ENCODE data around the gene SPDYE18. TPM values are rescaled to one million over a fixed set of nuclear protein-coding genes. Genes with fewer than 3 reads are reported as not detected.

SPDYE18 gene
- total RNA-seq, 2 experiments from 2014 or later, result 0.70 to 1.1 TPM

Other genes with a start within 250 kb of the SPDYE18 start
- gene SPDYE17, start 30.2 kb downstream of the SPDYE18 start, total RNA-seq, result not detected
- gene CCDC146, start 60.1 kb upstream of the SPDYE18 start, total RNA-seq, result 1 to 10 TPM; 8.3 to 9.0 TPM
- 1 to 10 TPM; 9.4 to 9.9 TPM for gene FGL2, start 137.3 kb upstream of the SPDYE18 start, total RNA-seq

Measured in activated CD8-positive, alpha-beta memory T cell treated with anti-CD3 and anti-CD28 coated beads, Interleukin-2, amount 10 ng/mL, durations not matched to agents 7 days and 5 days (primary cell).